KOPT-K1 (cell line): ENCODE data around the gene VAC14.
"Not testable (repeated sequence)": the region's sequence is repeated elsewhere in the genome, so short reads cannot be mapped to it uniquely, and the experiment has no call there.

ENCODE experiments used
- H3K27ac ChIP-seq: fragments of 200-600 bp; sonication (generic); 2 replicates; pipeline ENCODE4 v1.5.1; 2016; ENCODE audit warnings: antibody characterized with exemption, mild to moderate bottlenecking, low read depth, low read length; ENCODE audit not compliant: poor library complexity, severe bottlenecking
- H3K36me3 ChIP-seq: fragments of 200-600 bp; sonication (generic); 2 replicates; pipeline ENCODE4 v1.5.1; 2017; ENCODE audit warnings: antibody characterized with exemption, mild to moderate bottlenecking, low read length, moderate library complexity; ENCODE audit not compliant: insufficient read depth
- H3K9me3 ChIP-seq: fragments of 200-600 bp; sonication (generic); 2 replicates; pipeline ENCODE4 v1.5.1; 2017; ENCODE audit warnings: antibody characterized with exemption, low read length, mild to moderate bottlenecking; ENCODE audit not compliant: insufficient read depth, poor library complexity, severe bottlenecking

VAC14 gene

GRCh38 chr16:70679671-70680494 lies 121.1 kb downstream of the VAC14 start:
- Histone ChIP-seq H3K27ac (no peak overlapping the region), H3K36me3 (peaks cover 10% of the 10 kb centered on the region; the same call in 1 of the 2 replicates), H3K9me3 (no peaks in the 10 kb centered on the region)

- Histone ChIP-seq H3K36me3 (peaks cover 18% of the 10 kb centered on the region; the same call in 1 of the 2 replicates), H3K27ac (no peak overlapping the region), H3K9me3 (no peaks in the 10 kb centered on the region)
Observed at GRCh38 chr16:70678898-70679670, 121.9 kb downstream of the VAC14 start.

GRCh38 chr16:70678121-70678897 lies 122.6 kb downstream of the VAC14 start:
- H3K36me3 ChIP-seq, result peaks cover 18% of the 10 kb centered on the region; the same call in 1 of the 2 replicates
- H3K9me3 ChIP-seq, result no peaks in the 10 kb centered on the region
- no peak overlapping the region for H3K27ac ChIP-seq

- Histone ChIP-seq H3K9me3 (no peaks in the 10 kb centered on the region), H3K27ac (no peak overlapping the region), H3K36me3 (peaks cover 18% of the 10 kb centered on the region; the same call in 1 of the 2 replicates)
Observed at GRCh38 chr16:70677499-70678120, 123.3 kb downstream of the VAC14 start.

GRCh38 chr16:70676675-70677498 lies 124.1 kb downstream of the VAC14 start:
- peaks cover 18% of the 10 kb centered on the region; the same call in 1 of the 2 replicates for H3K36me3 ChIP-seq
- no peak overlapping the region for H3K27ac ChIP-seq
- H3K9me3 ChIP-seq, result no peaks in the 10 kb centered on the region

GRCh38 chr16:70675851-70676513 lies 125.0 kb downstream of the VAC14 start:
- peaks cover 18% of the 10 kb centered on the region; the same call in 1 of the 2 replicates for H3K36me3 ChIP-seq
- H3K27ac ChIP-seq, result no peak overlapping the region
- H3K9me3 ChIP-seq, result no peaks in the 10 kb centered on the region

GRCh38 chr16:70674221-70675014 lies 126.5 kb downstream of the VAC14 start:
- Histone ChIP-seq H3K36me3 (peaks cover 28% of the 10 kb centered on the region; the same call in 1 of the 2 replicates), H3K27ac (no peak overlapping the region), H3K9me3 (no peaks in the 10 kb centered on the region)

- not testable (repeated sequence) for H3K27ac ChIP-seq, H3K9me3 ChIP-seq
- peaks cover 20% of the 10 kb centered on the region; the same call in 1 of the 2 replicates for H3K36me3 ChIP-seq
Observed at GRCh38 chr16:70670938-70671337, 130.0 kb downstream of the VAC14 start.

- Histone ChIP-seq H3K27ac (no peak overlapping the region), H3K9me3 (no peaks in the 10 kb centered on the region), H3K36me3 (peaks cover 19% of the 10 kb centered on the region; the same call in 1 of the 2 replicates)
Observed at GRCh38 chr16:70670175-70670574, 130.8 kb downstream of the VAC14 start.

- Histone ChIP-seq H3K9me3 (no peaks in the 10 kb centered on the region), H3K27ac (no peak overlapping the region), H3K36me3 (peaks cover 14% of the 10 kb centered on the region; the same call in 1 of the 2 replicates)
Observed at GRCh38 chr16:70665806-70666735, 134.9 kb downstream of the VAC14 start.

GRCh38 chr16:70665113-70665694 lies 135.8 kb downstream of the VAC14 start:
- Histone ChIP-seq H3K27ac (no peak overlapping the region), H3K9me3 (no peaks in the 10 kb centered on the region), H3K36me3 (peaks cover 11% of the 10 kb centered on the region; the same call in 1 of the 2 replicates)
